Stimulated activated CD8-positive, alpha-beta memory T cell treated with anti-CD3 and anti-CD28 coated beads, Interleukin-12 subunit alpha, Interleukin-12 subunit beta, amount 100 ng/mL, for 24 hours (primary cell): Measurements from ENCODE around the gene HOXC11.

Experiments
- DNase-seq: peaks from one replicate; pipeline ENCODE4 v3.0.0-alpha.2; 2020; ENCODE audit errors: extremely low read depth

Gene HOXC11

DNA sequence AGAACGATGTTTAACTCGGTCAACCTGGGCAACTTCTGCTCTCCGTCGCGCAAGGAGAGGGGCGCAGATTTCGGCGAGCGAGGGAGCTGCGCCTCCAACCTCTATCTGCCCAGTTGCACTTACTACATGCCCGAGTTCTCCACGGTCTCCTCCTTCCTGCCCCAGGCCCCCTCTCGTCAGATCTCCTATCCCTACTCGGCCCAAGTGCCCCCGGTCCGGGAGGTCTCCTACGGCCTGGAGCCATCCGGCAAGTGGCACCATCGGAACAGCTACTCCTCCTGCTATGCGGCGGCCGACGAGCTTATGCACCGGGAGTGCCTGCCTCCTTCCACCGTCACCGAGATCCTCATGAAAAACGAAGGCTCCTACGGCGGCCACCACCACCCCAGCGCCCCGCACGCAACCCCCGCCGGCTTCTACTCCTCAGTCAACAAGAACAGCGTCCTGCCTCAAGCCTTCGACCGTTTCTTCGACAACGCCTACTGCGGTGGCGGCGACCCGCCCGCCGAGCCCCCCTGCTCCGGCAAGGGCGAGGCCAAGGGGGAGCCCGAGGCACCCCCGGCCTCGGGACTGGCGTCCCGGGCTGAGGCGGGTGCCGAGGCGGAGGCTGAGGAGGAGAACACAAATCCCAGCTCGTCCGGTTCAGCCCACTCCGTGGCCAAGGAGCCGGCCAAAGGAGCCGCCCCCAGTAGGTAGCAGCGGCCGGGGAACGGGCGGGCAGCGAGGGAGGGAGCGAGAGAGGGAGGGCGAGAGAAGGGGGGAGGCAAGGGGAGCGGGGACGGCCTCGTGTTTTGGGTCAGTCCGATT, 513 bp downstream of the HOXC11 start:
- DNase-seq: no peak

GRCh38 chr12:53974084-53975063, 1.4 kb downstream of the HOXC11 start, which contains the start of gene HOTAIR:
Gene HOTAIR (minus strand): TSS chr12:53974954.
- DNase-seq: no peak

DNA sequence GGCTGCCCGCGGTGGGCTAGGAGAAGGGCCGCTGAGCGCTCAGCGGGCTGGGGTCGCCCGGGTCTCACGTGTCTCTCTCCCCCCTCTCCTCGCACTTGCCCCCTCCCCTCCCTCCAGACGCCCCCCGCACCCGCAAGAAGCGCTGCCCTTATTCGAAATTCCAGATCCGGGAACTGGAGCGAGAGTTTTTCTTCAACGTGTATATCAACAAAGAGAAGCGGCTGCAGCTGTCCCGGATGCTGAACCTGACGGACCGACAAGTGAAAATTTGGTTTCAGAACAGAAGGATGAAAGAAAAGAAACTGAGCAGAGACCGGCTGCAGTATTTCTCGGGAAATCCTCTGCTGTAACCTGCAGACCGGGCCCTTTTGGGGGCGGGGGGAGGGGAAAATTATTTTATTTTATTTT, 2.1 kb downstream of the HOXC11 start:
- DNase-seq: no peak

GRCh38 chr12:53975479-53976152, 2.7 kb downstream of the HOXC11 start:
- no peak for DNase-seq

- DNase-seq: no peak
Measured at GRCh38 chr12:53976172-53976822, 3.4 kb downstream of the HOXC11 start.

DNA sequence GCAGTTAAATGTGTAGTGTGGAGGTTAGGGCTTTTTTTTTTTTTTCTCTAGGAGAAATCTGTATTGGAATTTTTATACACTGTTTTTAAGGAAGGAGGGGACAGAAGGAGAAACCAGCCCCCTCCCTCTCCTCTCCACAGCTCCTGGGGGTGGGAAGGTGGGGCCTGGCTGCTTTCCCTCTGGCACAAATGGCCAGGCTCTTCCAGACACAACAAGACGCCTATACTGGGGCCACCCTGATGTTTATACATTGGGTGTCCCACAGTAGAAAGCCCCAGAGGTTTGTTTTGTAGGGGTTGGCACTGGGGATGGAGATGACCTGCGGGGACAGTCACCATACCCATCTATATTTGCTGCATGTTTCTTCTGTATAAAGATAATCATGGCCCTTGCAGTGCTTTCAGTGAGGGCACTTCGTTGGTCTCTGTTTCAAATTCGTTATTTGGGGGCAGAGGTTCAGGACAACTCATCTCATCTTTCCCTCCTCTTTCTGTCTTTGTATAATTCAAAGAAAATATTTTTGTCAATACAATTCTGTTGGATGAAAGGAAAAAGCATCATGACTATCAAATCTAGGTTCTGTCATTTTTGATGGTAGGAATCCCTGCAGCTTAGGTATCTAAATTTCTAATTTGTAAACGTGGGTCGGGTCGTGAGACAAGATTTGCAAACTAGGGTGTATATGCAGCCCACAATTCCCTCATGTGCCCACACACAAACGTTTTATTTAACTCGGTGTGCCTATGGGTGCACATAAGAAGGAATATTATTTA, 4.1 kb downstream of the HOXC11 start:
- no peak for DNase-seq

DNA sequence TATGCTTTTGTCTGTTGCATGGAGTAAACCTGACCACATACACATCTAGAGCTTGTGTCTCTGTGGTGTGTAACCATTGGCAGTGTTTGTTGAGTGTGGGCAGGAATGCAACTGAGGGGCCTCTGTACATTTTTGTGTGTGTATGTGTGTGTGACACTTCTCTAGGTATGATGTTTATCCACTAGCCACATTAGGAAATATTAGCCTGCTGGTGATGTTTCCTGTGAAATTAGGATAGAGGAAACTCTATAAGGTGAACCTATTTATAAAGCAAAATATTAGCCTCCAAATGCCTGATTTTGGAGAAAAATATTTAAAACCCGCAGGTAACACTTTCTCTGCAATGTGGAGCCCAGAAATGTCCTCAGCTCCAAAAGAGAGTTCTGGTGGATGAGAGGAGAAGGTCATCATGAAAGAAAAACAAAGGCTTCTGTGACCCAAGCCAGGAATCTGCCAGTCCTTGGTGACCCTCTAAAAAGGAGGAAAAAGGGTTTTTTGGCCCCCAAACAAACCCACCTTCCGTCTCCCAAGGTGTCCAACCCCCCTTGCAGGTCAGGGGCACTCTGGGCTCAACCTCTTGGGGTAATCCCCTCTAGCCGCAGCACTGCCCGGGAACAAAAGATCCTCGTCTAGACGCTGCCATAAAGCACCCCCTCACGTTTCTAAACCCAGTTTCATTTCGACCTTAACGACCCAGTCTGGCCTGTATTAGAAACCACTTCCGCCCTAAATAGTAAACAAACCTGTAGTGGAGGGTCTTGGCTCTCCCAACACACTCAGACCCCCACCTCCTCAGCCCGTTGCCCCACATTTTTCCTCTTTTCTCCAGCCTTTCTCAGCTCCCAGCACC, 4.9 kb downstream of the HOXC11 start:
- DNase-seq: no peak

DNA sequence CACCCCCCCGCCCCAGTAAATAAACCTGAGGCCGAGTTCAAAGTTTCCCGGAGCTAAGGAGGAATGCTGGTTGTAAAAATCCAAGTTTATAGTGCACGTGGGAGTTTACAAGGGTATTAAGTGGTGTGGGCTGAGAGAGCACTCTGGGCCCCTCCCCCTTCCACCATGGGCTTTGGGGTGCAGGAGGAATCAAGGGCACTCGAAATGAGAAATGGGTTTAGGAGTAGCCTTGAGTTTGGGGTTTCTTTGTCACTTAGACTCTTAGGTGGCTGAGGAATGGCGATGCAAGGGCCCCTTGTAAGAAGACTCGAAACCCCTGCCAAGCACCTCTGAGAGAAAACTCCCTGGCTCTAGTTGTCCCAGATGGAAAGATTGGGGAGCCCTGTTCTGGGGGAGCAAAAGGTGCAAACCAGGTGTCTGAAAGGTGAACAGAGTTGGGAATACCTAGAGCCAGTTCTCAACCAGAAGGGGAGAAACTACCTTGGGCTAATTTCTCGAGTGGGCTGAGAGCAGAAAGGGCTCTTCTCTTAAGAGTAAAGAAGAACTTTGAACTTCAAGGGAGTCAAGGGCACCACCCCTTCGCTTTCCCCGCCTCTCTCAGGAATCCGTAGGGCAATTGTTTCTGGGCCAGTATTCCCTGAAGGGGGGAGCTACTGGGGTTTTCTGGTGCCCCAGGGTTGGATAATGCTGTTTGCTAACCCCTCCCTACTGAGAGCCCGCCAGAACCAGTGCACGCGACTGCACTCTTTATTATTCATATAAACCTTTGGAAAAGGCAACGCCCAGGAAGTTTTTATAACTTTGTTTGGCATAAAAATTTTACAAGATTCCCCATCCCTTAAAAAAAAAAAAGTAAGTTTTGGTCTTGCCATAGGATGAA, 5.8 kb downstream of the HOXC11 start:
- no peak for DNase-seq

GRCh38 chr12:53980104-53980801, 7.3 kb downstream of the HOXC11 start:
- DNase-seq: no peak

- no peak for DNase-seq
Measured at GRCh38 chr12:53980802-53981496, 8.0 kb downstream of the HOXC11 start.

DNA sequence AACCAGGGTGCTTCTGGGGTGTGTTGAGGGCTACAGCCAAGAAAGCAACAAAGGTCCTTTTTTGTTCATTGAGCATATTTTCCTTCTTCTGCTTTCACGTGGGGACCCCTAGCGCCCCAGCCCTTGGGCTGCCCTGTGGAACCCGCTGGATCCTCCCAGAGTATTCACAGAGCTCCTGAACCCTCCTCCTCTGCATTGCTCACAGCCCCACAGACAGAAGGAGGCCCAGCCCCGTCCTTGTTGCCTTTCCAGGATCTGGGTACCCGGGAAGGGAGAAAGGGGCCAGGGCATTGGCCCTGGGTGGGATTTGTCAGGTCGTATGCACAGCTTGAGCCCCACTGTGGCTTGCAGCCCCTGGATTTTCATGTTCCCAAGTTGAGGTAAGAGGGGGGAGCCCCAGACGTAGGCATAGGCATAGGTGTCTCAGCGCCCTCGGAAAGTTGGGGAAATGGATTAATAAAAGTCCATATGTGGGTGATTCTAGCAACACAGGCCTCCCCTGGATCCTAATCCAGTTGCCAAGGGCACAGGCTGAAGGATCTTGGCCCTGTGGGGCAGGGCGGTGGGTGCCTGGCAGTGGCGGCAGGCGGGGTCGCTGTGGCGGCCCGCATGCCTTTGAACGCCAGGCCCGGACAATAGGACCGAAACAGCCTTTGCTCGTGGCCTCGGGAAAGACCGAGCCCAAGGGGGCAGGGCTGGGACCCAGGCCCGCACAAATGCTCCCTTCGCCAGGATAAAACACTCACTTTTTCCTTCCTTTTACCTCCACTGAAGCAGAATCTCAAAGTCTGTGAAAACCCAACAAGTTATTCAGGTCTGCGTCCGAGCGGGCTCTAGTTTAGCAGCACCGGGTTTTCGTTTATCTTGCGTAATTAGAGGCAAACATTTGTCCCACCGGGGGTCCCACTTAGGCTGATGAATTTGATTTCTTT, 9.0 kb downstream of the HOXC11 start:
- DNase-seq: no peak

DNA sequence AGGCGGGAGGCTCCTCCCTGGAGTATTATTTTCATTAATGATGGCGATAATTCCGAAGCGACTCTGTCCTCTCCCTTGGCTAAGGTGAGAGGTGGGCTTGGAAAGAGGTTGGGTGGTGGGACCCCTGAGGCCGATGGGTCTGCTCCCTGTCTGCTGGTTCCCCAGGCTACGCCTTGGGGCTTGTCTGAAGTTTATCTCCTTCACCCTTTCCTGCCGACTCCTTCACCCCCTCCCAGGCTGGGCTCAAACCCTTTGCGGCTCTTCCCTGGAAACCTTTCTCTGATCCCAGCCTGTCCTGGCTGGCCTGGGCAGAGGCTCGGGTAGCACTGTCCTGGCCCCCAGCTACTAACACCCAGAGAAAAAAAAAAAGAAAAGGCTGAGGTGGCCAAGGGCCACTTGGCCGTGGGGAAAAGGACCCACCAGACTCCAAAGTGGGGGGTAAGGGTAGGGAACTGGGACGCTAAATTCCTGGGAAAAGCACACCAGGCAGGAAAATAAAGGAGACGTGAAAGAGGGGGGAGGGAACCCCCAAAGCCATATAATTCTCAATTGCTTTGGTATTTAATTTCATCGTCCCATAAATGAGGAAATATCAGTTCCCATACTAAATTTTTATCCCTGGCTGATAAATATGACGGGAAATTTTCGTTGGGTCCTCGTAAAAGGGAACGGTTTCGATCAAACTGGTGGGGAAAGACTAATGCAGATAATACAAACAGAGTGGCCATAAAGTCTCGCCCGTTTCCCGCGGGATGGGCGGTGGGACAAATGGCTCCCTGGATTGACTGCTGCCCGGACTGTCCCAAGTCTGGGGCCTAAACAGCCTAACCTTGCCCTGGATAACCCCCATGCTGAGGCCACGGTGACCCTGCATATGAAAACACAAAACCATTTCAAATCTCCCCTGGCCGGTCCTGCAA, 10.0 kb downstream of the HOXC11 start:
- no peak for DNase-seq

- no peak for DNase-seq
Measured at GRCh38 chr12:53983568-53983949, 10.6 kb downstream of the HOXC11 start.

DNA sequence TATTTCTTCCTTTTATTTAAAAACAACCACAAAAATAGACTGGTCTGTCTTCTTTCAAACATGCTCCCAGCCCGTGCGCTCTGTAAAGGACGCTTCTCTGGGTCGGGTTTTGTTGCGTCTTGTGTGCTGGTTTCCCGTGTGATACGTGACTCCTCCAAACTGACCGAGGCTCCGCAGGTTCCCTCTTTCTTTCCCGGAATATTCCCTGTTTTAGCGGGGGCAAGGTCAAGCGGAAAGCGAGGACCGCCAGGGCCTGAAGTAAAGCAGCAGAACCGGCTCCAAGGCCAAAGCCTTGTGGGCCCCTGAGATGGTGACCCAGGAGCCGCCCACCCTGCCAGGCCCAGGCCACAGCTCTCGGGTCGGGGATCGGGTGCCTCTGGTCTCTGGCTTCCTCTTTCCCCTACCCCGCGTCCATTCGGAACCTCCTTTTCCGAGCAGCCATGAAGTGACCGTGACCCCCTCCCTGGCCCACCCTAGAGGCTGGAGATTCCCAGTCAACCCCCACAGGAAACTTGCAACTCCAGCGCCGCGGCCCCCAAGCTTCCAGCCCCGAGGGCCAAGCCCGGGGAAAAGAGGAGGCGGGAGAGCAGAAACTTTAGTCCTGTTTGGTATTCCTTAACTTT, 11.1 kb downstream of the HOXC11 start:
- DNase-seq: no peak
